ENCODE data around the gene SLC9A5.

The SLC9A5 gene

GRCh38 chr16:67277294-67277998, 28.7 kb downstream of the SLC9A5 start:
- H3K27ac ChIP-seq (ENCODE audit: low read depth, low read length): no peak overlapping the region
- H3K36me3 ChIP-seq (ENCODE audit: control insufficient read depth, insufficient read depth, low read length): no peaks in the 10 kb centered on the region; the same call in 1 of the 2 replicates
- H3K9ac ChIP-seq (ENCODE audit: low read depth, low read length): no peak overlapping the region
- H3K9me3 ChIP-seq (ENCODE audit: control insufficient read depth, insufficient read depth, low read length): no peaks in the 10 kb centered on the region
- no peaks in the 10 kb centered on the region for H3K4me1 ChIP-seq (ENCODE audit: control insufficient read depth, insufficient read depth, low read length)
- peaks cover 8% of the 10 kb centered on the region for H3K27me3 ChIP-seq (ENCODE audit: control insufficient read depth, insufficient read depth, low read length)
- H3K4me3 ChIP-seq (ENCODE audit: low read depth, low read length): no peak overlapping the region

- H3K4me3 ChIP-seq (ENCODE audit: low read depth, low read length): peak overlapping the region; percentile 64; the same call in 1 of the 2 replicates
- peaks cover 8% of the 10 kb centered on the region for H3K27me3 ChIP-seq (ENCODE audit: control insufficient read depth, insufficient read depth, low read length)
- H3K27ac ChIP-seq (ENCODE audit: low read depth, low read length): no peak overlapping the region
- no peaks in the 10 kb centered on the region for H3K4me1 ChIP-seq (ENCODE audit: control insufficient read depth, insufficient read depth, low read length)
- no peaks in the 10 kb centered on the region; the same call in 1 of the 2 replicates for H3K36me3 ChIP-seq (ENCODE audit: control insufficient read depth, insufficient read depth, low read length)
- H3K9me3 ChIP-seq (ENCODE audit: control insufficient read depth, insufficient read depth, low read length): no peaks in the 10 kb centered on the region
- H3K9ac ChIP-seq (ENCODE audit: low read depth, low read length): no peak overlapping the region
These were observed 29.4 kb downstream of the SLC9A5 start for GRCh38 chr16:67277999-67278772.

- H3K4me1 ChIP-seq (ENCODE audit: control insufficient read depth, insufficient read depth, low read length): no peaks in the 10 kb centered on the region
- H3K27ac ChIP-seq (ENCODE audit: low read depth, low read length): no peak overlapping the region
- H3K9ac ChIP-seq (ENCODE audit: low read depth, low read length): no peak overlapping the region
- H3K36me3 ChIP-seq (ENCODE audit: control insufficient read depth, insufficient read depth, low read length): no peaks in the 10 kb centered on the region; the same call in 1 of the 2 replicates
- no peaks in the 10 kb centered on the region for H3K9me3 ChIP-seq (ENCODE audit: control insufficient read depth, insufficient read depth, low read length)
- H3K4me3 ChIP-seq (ENCODE audit: low read depth, low read length): peak overlapping the region; percentile 64
- peaks cover 8% of the 10 kb centered on the region for H3K27me3 ChIP-seq (ENCODE audit: control insufficient read depth, insufficient read depth, low read length)
These were observed 30.1 kb downstream of the SLC9A5 start for GRCh38 chr16:67278773-67279295.

- Histone ChIP-seq H3K4me1 (ENCODE audit: control insufficient read depth, insufficient read depth, low read length) (no peaks in the 10 kb centered on the region), H3K4me3 (ENCODE audit: low read depth, low read length) (peak within 1 kb of the TSS; percentile 64), H3K27ac (ENCODE audit: low read depth, low read length) (no peak within 1 kb of the TSS), H3K27me3 (ENCODE audit: control insufficient read depth, insufficient read depth, low read length) (peaks cover 8% of the 10 kb centered on the region), H3K36me3 (ENCODE audit: control insufficient read depth, insufficient read depth, low read length) (no peaks in the 10 kb centered on the region; the same call in 1 of the 2 replicates), H3K9me3 (ENCODE audit: control insufficient read depth, insufficient read depth, low read length) (no peaks in the 10 kb centered on the region), H3K9ac (ENCODE audit: low read depth, low read length) (no peak within 1 kb of the TSS)
These were observed 30.7 kb downstream of the SLC9A5 start, which contains the start of gene PLEKHG4 for GRCh38 chr16:67279296-67280089. PLEKHG4 (plus strand) TSS chr16:67279532; CDS start chr16:67280045, 513 bp downstream.

- Histone ChIP-seq H3K27me3 (ENCODE audit: control insufficient read depth, insufficient read depth, low read length) (peaks cover 8% of the 10 kb centered on the region), H3K4me1 (ENCODE audit: control insufficient read depth, insufficient read depth, low read length) (no peaks in the 10 kb centered on the region), H3K9ac (ENCODE audit: low read depth, low read length) (no peak overlapping the region), H3K4me3 (ENCODE audit: low read depth, low read length) (no peak overlapping the region), H3K36me3 (ENCODE audit: control insufficient read depth, insufficient read depth, low read length) (no peaks in the 10 kb centered on the region; the same call in 1 of the 2 replicates), H3K9me3 (ENCODE audit: control insufficient read depth, insufficient read depth, low read length) (no peaks in the 10 kb centered on the region), H3K27ac (ENCODE audit: low read depth, low read length) (no peak overlapping the region)
These were observed 31.6 kb downstream of the SLC9A5 start for GRCh38 chr16:67280090-67281015.

- H3K9ac ChIP-seq (ENCODE audit: low read depth, low read length): no peak overlapping the region
- H3K4me3 ChIP-seq (ENCODE audit: low read depth, low read length): no peak overlapping the region
- H3K36me3 ChIP-seq (ENCODE audit: control insufficient read depth, insufficient read depth, low read length): no peaks in the 10 kb centered on the region; the same call in 1 of the 2 replicates
- H3K4me1 ChIP-seq (ENCODE audit: control insufficient read depth, insufficient read depth, low read length): no peaks in the 10 kb centered on the region
- no peak overlapping the region for H3K27ac ChIP-seq (ENCODE audit: low read depth, low read length)
- peaks cover 8% of the 10 kb centered on the region for H3K27me3 ChIP-seq (ENCODE audit: control insufficient read depth, insufficient read depth, low read length)
- no peaks in the 10 kb centered on the region for H3K9me3 ChIP-seq (ENCODE audit: control insufficient read depth, insufficient read depth, low read length)
These were observed 33.0 kb downstream of the SLC9A5 start for GRCh38 chr16:67281536-67282446.

- no peak overlapping the region for H3K9ac ChIP-seq (ENCODE audit: low read depth, low read length)
- no peak overlapping the region for H3K4me3 ChIP-seq (ENCODE audit: low read depth, low read length)
- no peaks in the 10 kb centered on the region for H3K9me3 ChIP-seq (ENCODE audit: control insufficient read depth, insufficient read depth, low read length)
- H3K4me1 ChIP-seq (ENCODE audit: control insufficient read depth, insufficient read depth, low read length): no peaks in the 10 kb centered on the region
- H3K27ac ChIP-seq (ENCODE audit: low read depth, low read length): no peak overlapping the region
- H3K27me3 ChIP-seq (ENCODE audit: control insufficient read depth, insufficient read depth, low read length): peaks cover 8% of the 10 kb centered on the region
- H3K36me3 ChIP-seq (ENCODE audit: control insufficient read depth, insufficient read depth, low read length): no peaks in the 10 kb centered on the region
These were observed 33.6 kb downstream of the SLC9A5 start for GRCh38 chr16:67282447-67282805.

- Histone ChIP-seq H3K9ac (ENCODE audit: low read depth, low read length) (no peak overlapping the region), H3K27ac (ENCODE audit: low read depth, low read length) (no peak overlapping the region), H3K36me3 (ENCODE audit: control insufficient read depth, insufficient read depth, low read length) (no peaks in the 10 kb centered on the region), H3K4me3 (ENCODE audit: low read depth, low read length) (no peak overlapping the region), H3K4me1 (ENCODE audit: control insufficient read depth, insufficient read depth, low read length) (no peaks in the 10 kb centered on the region), H3K9me3 (ENCODE audit: control insufficient read depth, insufficient read depth, low read length) (no peaks in the 10 kb centered on the region), H3K27me3 (ENCODE audit: control insufficient read depth, insufficient read depth, low read length) (peaks cover 8% of the 10 kb centered on the region)
These were observed 34.5 kb downstream of the SLC9A5 start for GRCh38 chr16:67283039-67283825.
